Osteoblast (primary cell): ENCODE data around the gene CHD9. TPM values are rescaled to one million over a fixed set of nuclear protein-coding genes. Genes with fewer than 3 reads are reported as not detected.

ENCODE experiments used
- DNase-seq: peaks from one replicate; pipeline ENCODE4 v3.0.0; 2011; ENCODE audit warnings: low spot score, mixed read lengths; ENCODE audit not compliant: insufficient read length; ENCODE audit errors: missing footprints
- H2AFZ ChIP-seq: 2 replicates; pipeline ENCODE4 v1.6.0; 2011; ENCODE audit warnings: mild to moderate bottlenecking, low read length
- H3K27ac ChIP-seq: 2 replicates; pipeline ENCODE4 v1.5.1; 2011; ENCODE audit warnings: mild to moderate bottlenecking, low read depth, low read length, moderate library complexity
- H3K27me3 ChIP-seq: 2 replicates; pipeline ENCODE4 v1.6.0; 2012; ENCODE audit warnings: mild to moderate bottlenecking, control low read depth, inconsistent platforms, low read length, moderate library complexity; ENCODE audit not compliant: insufficient read depth
- H3K36me3 ChIP-seq: 2 replicates; pipeline ENCODE4 v1.5.1; 2011; ENCODE audit warnings: mild to moderate bottlenecking, low read length, control low read depth, moderate library complexity; ENCODE audit not compliant: insufficient read depth
- H3K4me1 ChIP-seq: 2 replicates; pipeline ENCODE4 v1.5.1; 2011; ENCODE audit warnings: mild to moderate bottlenecking, low read length, control low read depth, moderate library complexity; ENCODE audit not compliant: insufficient read depth
- H3K4me2 ChIP-seq: 2 replicates; pipeline ENCODE4 v1.6.0; 2011; ENCODE audit warnings: mild to moderate bottlenecking, low read length; ENCODE audit not compliant: insufficient read depth
- H3K4me3 ChIP-seq: fragments of 200-600 bp; sonication (generic); 3 replicates; pipeline ENCODE4 v1.5.1; 2012; ENCODE audit warnings: mild to moderate bottlenecking, low read length, inconsistent platforms; ENCODE audit not compliant: insufficient read depth
- H3K79me2 ChIP-seq: 2 replicates; pipeline ENCODE4 v1.6.0; 2012; ENCODE audit warnings: mild to moderate bottlenecking, low read length, control low read depth, inconsistent platforms; ENCODE audit not compliant: insufficient read depth
- H3K9me3 ChIP-seq: 2 replicates; pipeline ENCODE4 v1.5.1; 2011; ENCODE audit warnings: low read depth, low read length, control low read depth
- H4K20me1 ChIP-seq: 2 replicates; pipeline ENCODE4 v1.6.0; 2012; ENCODE audit warnings: mild to moderate bottlenecking, low read length, control low read depth; ENCODE audit not compliant: insufficient read depth
- total RNA-seq: library from RNA; depleted of rRNA; stranded (reverse); fragments of >200 nt; gene quantifications from 2 replicates; pipeline ENCODE4 v1.2.3, GENCODE V29; 2012
- TF ChIP-seq, protein P1 (sequence below): IDR thresholded peaks from 2 replicates; pipeline ENCODE4 v1.5.1; 2011; ENCODE audit warnings: mild to moderate bottlenecking, low read depth, low read length, moderate library complexity; ENCODE audit errors: extremely low read depth

Gene CHD9
- total RNA-seq, 1 donor = 83.6 TPM

- Histone ChIP-seq H3K27me3 (no peaks in the 10 kb centered on the region), H3K9me3 (no peaks in the 10 kb centered on the region), H3K4me1 (no peaks in the 10 kb centered on the region), H2AFZ (no peak overlapping the region), H3K79me2 (peaks cover 71% of the 10 kb centered on the region), H3K4me2 (no peak overlapping the region), H3K27ac (no peak overlapping the region), H3K36me3 (peaks cover 5% of the 10 kb centered on the region), H4K20me1 (no peaks in the 10 kb centered on the region), H3K4me3 (no peak overlapping the region)
- TF ChIP-seq, protein P1, sequence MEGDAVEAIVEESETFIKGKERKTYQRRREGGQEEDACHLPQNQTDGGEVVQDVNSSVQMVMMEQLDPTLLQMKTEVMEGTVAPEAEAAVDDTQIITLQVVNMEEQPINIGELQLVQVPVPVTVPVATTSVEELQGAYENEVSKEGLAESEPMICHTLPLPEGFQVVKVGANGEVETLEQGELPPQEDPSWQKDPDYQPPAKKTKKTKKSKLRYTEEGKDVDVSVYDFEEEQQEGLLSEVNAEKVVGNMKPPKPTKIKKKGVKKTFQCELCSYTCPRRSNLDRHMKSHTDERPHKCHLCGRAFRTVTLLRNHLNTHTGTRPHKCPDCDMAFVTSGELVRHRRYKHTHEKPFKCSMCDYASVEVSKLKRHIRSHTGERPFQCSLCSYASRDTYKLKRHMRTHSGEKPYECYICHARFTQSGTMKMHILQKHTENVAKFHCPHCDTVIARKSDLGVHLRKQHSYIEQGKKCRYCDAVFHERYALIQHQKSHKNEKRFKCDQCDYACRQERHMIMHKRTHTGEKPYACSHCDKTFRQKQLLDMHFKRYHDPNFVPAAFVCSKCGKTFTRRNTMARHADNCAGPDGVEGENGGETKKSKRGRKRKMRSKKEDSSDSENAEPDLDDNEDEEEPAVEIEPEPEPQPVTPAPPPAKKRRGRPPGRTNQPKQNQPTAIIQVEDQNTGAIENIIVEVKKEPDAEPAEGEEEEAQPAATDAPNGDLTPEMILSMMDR = no peak
- DNase-seq = no peak
Measured at GRCh38 chr16:53198933-53199332, 144.1 kb downstream of the CHD9 start.

GRCh38 chr16:53201900-53202299 lies 147.1 kb downstream of the CHD9 start:
- Histone ChIP-seq H3K4me3 (no peak overlapping the region), H3K27ac (no peak overlapping the region), H3K4me2 (no peak overlapping the region), H3K79me2 (peaks cover 66% of the 10 kb centered on the region), H3K27me3 (no peaks in the 10 kb centered on the region), H3K9me3 (no peaks in the 10 kb centered on the region), H4K20me1 (no peaks in the 10 kb centered on the region), H3K36me3 (peaks cover 5% of the 10 kb centered on the region), H3K4me1 (peaks cover under 1% of the 10 kb centered on the region), H2AFZ (no peak overlapping the region)
- TF ChIP-seq, protein P1 = no peak
- no peak for DNase-seq

DNA sequence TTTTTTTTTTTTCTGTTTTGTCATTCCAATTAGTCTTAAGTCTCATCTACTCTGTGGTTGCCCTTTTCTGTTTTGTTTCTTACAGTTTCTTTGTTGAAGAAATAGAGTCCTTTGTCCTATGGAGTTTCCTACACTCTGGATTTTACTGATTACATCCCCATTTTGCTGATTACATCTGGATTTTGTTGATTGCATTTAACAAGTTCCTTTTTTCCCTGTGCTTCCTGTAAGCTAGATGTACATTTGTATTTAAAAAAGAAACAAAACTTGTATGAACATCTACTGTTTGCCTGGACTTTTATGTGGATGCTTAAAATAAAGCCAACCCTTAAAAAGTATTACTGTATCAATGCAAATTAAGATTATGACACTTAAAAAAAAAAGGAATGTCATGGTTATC lies 147.6 kb downstream of the CHD9 start:
- Histone ChIP-seq H2AFZ (no peak overlapping the region), H3K4me3 (no peak overlapping the region), H3K27me3 (no peaks in the 10 kb centered on the region), H3K36me3 (peaks cover 5% of the 10 kb centered on the region), H3K79me2 (peaks cover 67% of the 10 kb centered on the region), H3K27ac (no peak overlapping the region), H3K4me2 (no peak overlapping the region), H3K9me3 (no peaks in the 10 kb centered on the region), H3K4me1 (peaks cover 5% of the 10 kb centered on the region), H4K20me1 (no peaks in the 10 kb centered on the region)
- DNase-seq = no peak
- TF ChIP-seq, protein P1 = no peak

GRCh38 chr16:53207810-53208752 lies 153.3 kb downstream of the CHD9 start:
- Histone ChIP-seq H3K36me3 (no peaks in the 10 kb centered on the region), H3K9me3 (no peaks in the 10 kb centered on the region), H3K79me2 (peaks cover 69% of the 10 kb centered on the region), H2AFZ (peak overlapping the region; percentile 88), H3K27ac (peak overlapping the region; percentile 91), H4K20me1 (peaks cover 4% of the 10 kb centered on the region), H3K4me1 (peaks cover 34% of the 10 kb centered on the region), H3K27me3 (no peaks in the 10 kb centered on the region), H3K4me2 (peak overlapping the region; percentile 84), H3K4me3 (peak overlapping the region; percentile 75)
- TF ChIP-seq, protein P1 = peak; percentile 72
- DNase-seq = peak; percentile 83
